CD8-positive, alpha-beta memory T cell (primary cell): ENCODE results near the gene SAXO1. TPM values are rescaled to one million over a fixed set of nuclear protein-coding genes. Genes with fewer than 3 reads are reported as not detected.

Experiments used
- CTCF ChIA-PET: fragments of 350-600 bp; sonication (Branson Sonifier 250); formaldehyde crosslinking; loops from one replicate; lab custom pipeline; 2021; ENCODE audit warnings: antibody characterized with exemption; lab: Charles Lee
- POLR2A ChIA-PET: fragments of 350-600 bp; sonication (Branson Sonifier 250); formaldehyde crosslinking; loops from one replicate; lab custom pipeline; 2021; ENCODE audit warnings: antibody characterized with exemption; lab: Charles Lee
- DNase-seq, 5 donors: peaks; one replicate each; pipeline versions ENCODE4 v3.0.0 to v3.0.0-alpha.2; 2020 to 2022; ENCODE audit warnings: mixed read lengths in 1 of 5
- H3K27ac ChIP-seq: one replicate; pipeline ENCODE4 v1.7.0; 2013; ENCODE audit warnings: low read depth, mild to moderate bottlenecking, low read length, moderate library complexity
- H3K27me3 ChIP-seq: 2 replicates; pipeline ENCODE4 v1.7.0; 2013; ENCODE audit warnings: low read length, mild to moderate bottlenecking; ENCODE audit not compliant: insufficient read depth, poor library complexity, severe bottlenecking
- H3K36me3 ChIP-seq: 2 replicates; pipeline ENCODE4 v1.7.0; 2013; ENCODE audit warnings: mild to moderate bottlenecking, low read length, moderate library complexity; ENCODE audit not compliant: insufficient read depth
- H3K4me1 ChIP-seq: 2 replicates; pipeline ENCODE4 v1.7.0; 2013; ENCODE audit warnings: mild to moderate bottlenecking, low read length, moderate library complexity; ENCODE audit not compliant: insufficient read depth
- H3K4me3 ChIP-seq: 2 replicates; pipeline ENCODE4 v1.7.0; 2013; ENCODE audit warnings: mild to moderate bottlenecking, low read length
- H3K9me3 ChIP-seq: 2 replicates; pipeline ENCODE4 v1.7.0; 2013; ENCODE audit warnings: mild to moderate bottlenecking, low read length
- H3K27ac Mint-ChIP-seq, 8 donors: one replicate each; pipeline ENCODE4 v1.8.0; 2020 to 2021; ENCODE audit warnings: mixed read lengths in 8 of 8, mild to moderate bottlenecking in 6 of 8, inconsistent platforms in 3 of 8, moderate library complexity in 3 of 8
- H3K27me3 Mint-ChIP-seq, 2 donors: one replicate each; pipeline ENCODE4 v1.8.0; 2020 to 2021; ENCODE audit warnings: mixed read lengths in 2 of 2, mild to moderate bottlenecking in 1 of 2, moderate library complexity in 1 of 2
- H3K36me3 Mint-ChIP-seq, 3 donors: one replicate each; pipeline ENCODE4 v1.8.0; 2020 to 2021; ENCODE audit warnings: mixed read lengths in 3 of 3, inconsistent platforms in 1 of 3, mild to moderate bottlenecking in 1 of 3
- H3K4me1 Mint-ChIP-seq, 3 donors: one replicate each; pipeline ENCODE4 v1.8.0; 2020 to 2021; ENCODE audit warnings: mixed read lengths in 3 of 3, inconsistent platforms in 1 of 3, mild to moderate bottlenecking in 1 of 3
- H3K4me3 Mint-ChIP-seq, 7 donors: one replicate each; pipeline ENCODE4 v1.8.0; 2020 to 2021; ENCODE audit warnings: mixed read lengths in 7 of 7, mild to moderate bottlenecking in 6 of 7, moderate library complexity in 4 of 7, inconsistent platforms in 2 of 7
- H3K9me3 Mint-ChIP-seq, 5 donors: one replicate each; pipeline ENCODE4 v1.8.0; 2020 to 2022; ENCODE audit warnings: mixed read lengths in 5 of 5, mild to moderate bottlenecking in 3 of 5, moderate library complexity in 2 of 5, inconsistent platforms in 1 of 5
- polyA plus RNA-seq: library from polyadenylated mRNA; unstranded; fragments of 300-500 nt; fragmentation: Illumina TruSeq; gene quantifications from one replicate; pipeline ENCODE4 v1.2.3, GENCODE V29; 2021
- total RNA-seq, 2 experiments: library from RNA; stranded (reverse); gene quantifications; one replicate each; pipeline ENCODE4 v1.2.3, GENCODE V29; 2021

SAXO1 gene
- total and polyA plus RNA-seq, 3 experiments from 2014 or later, result not detected

GRCh38 chr9:19048966-19049916, 16.2 kb upstream of the SAXO1 start, which contains the start of gene RRAGA:
Gene RRAGA, plus strand, starts transcription at chr9:19049427. Its CDS starts 233 bp downstream, at chr9:19049660.
- Histone ChIP-seq H3K36me3 (no peaks in the 10 kb centered on the region), H3K4me1 (peaks cover 38% of the 10 kb centered on the region), H3K27me3 (no peaks in the 10 kb centered on the region), H3K27ac (peak within 1 kb of the TSS; percentile 92), H3K9me3 (no peaks in the 10 kb centered on the region), H3K4me3 (peak within 1 kb of the TSS; percentile 87)
- Mint-ChIP-seq H3K4me3 (peak within 1 kb of the TSS; percentile 96 to 98 (median 97)), H3K4me1 (peaks cover 43 to 61% (median 51%) of the 10 kb centered on the region in 3 donors), H3K27ac (peak within 1 kb of the TSS; percentile 91 to 99 (median 99)), H3K36me3 (peaks cover under 1 to 19% (median 3%) of the 10 kb centered on the region in 3 donors), H3K27me3 (no peaks in the 10 kb centered on the region), H3K9me3 (no peaks in the 10 kb centered on the region)
- ChIA-PET POLR2A (interaction anchor here (0.5 to 1.3 kb wide), 10 partner anchors 53 to 393 kb away, joined by 3 to 9 read pairs (median 4); partner anchors contain the start of genes DENND4C and RPS6), CTCF (interaction anchor here (0.7 to 1.8 kb wide), 16 partner anchors 11 to 416 kb away, joined by 3 to 20 read pairs (median 4); partner anchors contain the start of gene SAXO1)
- peak; percentile 93 to 95 (median 94) for DNase-seq

- Histone ChIP-seq H3K27ac (no peak overlapping the region), H3K9me3 (no peaks in the 10 kb centered on the region), H3K4me1 (no peaks in the 10 kb centered on the region), H3K27me3 (no peaks in the 10 kb centered on the region), H3K36me3 (no peaks in the 10 kb centered on the region), H3K4me3 (no peak overlapping the region)
- Mint-ChIP-seq H3K9me3 (no peaks in the 10 kb centered on the region), H3K27ac (peak overlapping the region in 1 of 8 donors; percentile 41), H3K36me3 (peaks cover 0 to 3% (median 3%) of the 10 kb centered on the region in 3 donors), H3K27me3 (peaks cover 0 to 6% of the 10 kb centered on the region in 2 donors), H3K4me1 (no peaks in the 10 kb centered on the region), H3K4me3 (no peak overlapping the region)
- ChIA-PET POLR2A (no interaction called here), CTCF (interaction anchor here (0.7 to 1.1 kb wide), 2 partner anchors 12 to 181 kb away, joined by 3 read pairs; partner anchors contain the start of gene RRAGA)
- no peak for DNase-seq
Measured at GRCh38 chr9:19036611-19037010, 3.6 kb upstream of the SAXO1 start.

GRCh38 chr9:19032406-19032805, 603 bp downstream of the SAXO1 start:
- Histone ChIP-seq H3K4me3 (no peak overlapping the region), H3K27ac (no peak overlapping the region), H3K36me3 (no peaks in the 10 kb centered on the region), H3K9me3 (no peaks in the 10 kb centered on the region), H3K4me1 (no peaks in the 10 kb centered on the region), H3K27me3 (peaks cover 6% of the 10 kb centered on the region)
- no peak overlapping the region for H3K4me3 Mint-ChIP-seq
- POLR2A ChIA-PET, result no interaction called here
- peaks cover 4 to 19% of the 10 kb centered on the region in 2 donors for H3K27me3 Mint-ChIP-seq
- H3K4me1 Mint-ChIP-seq, result peaks cover 0 to 4% (median 1%) of the 10 kb centered on the region in 3 donors
- DNase-seq, result no peak
- H3K9me3 Mint-ChIP-seq, result peaks cover 0 to 2% (median 0%) of the 10 kb centered on the region in 5 donors
- H3K36me3 Mint-ChIP-seq, result peaks cover 0 to 3% (median 0%) of the 10 kb centered on the region in 3 donors
- H3K27ac Mint-ChIP-seq, result no peak overlapping the region
- CTCF ChIA-PET, result no interaction called here

- no peak overlapping the region for H3K4me3 ChIP-seq
- peaks cover 0 to 4% (median 1%) of the 10 kb centered on the region in 3 donors for H3K4me1 Mint-ChIP-seq
- H3K36me3 Mint-ChIP-seq, result no peaks in the 10 kb centered on the region
- H3K9me3 ChIP-seq, result no peaks in the 10 kb centered on the region
- ChIA-PET POLR2A (no interaction called here), CTCF (no interaction called here)
- no peak overlapping the region for H3K27ac ChIP-seq
- H3K4me1 ChIP-seq, result no peaks in the 10 kb centered on the region
- peaks cover 4 to 30% of the 10 kb centered on the region in 2 donors for H3K27me3 Mint-ChIP-seq
- H3K4me3 Mint-ChIP-seq, result no peak overlapping the region
- H3K9me3 Mint-ChIP-seq, result peaks cover 0 to 2% (median 0%) of the 10 kb centered on the region in 5 donors
- H3K36me3 ChIP-seq, result no peaks in the 10 kb centered on the region
- H3K27ac Mint-ChIP-seq, result peak overlapping the region in 1 of 8 donors; percentile 26
- peaks cover 6% of the 10 kb centered on the region for H3K27me3 ChIP-seq
- DNase-seq, result no peak
Measured at GRCh38 chr9:19030899-19031298, 2.1 kb downstream of the SAXO1 start.

GRCh38 chr9:19028835-19029451, 4.1 kb downstream of the SAXO1 start:
- CTCF ChIA-PET, result interaction anchor here (0.9 to 2.5 kb wide), 7 partner anchors 10 to 774 kb away, joined by 3 to 10 read pairs (median 5); partner anchors contain the start of gene RRAGA

GRCh38 chr9:19027825-19028224, 5.2 kb downstream of the SAXO1 start:
- Histone ChIP-seq H3K9me3 (no peaks in the 10 kb centered on the region), H3K4me1 (no peaks in the 10 kb centered on the region), H3K36me3 (no peaks in the 10 kb centered on the region), H3K27me3 (peaks cover 6% of the 10 kb centered on the region), H3K27ac (no peak overlapping the region), H3K4me3 (no peak overlapping the region)
- no peak overlapping the region for H3K4me3 Mint-ChIP-seq
- H3K27me3 Mint-ChIP-seq, result peaks cover 6 to 31% of the 10 kb centered on the region in 2 donors
- no peaks in the 10 kb centered on the region for H3K36me3 Mint-ChIP-seq
- H3K4me1 Mint-ChIP-seq, result peaks cover 0 to 4% (median 1%) of the 10 kb centered on the region in 3 donors
- peaks cover 0 to 2% (median 0%) of the 10 kb centered on the region in 5 donors for H3K9me3 Mint-ChIP-seq
- no peak for DNase-seq
- H3K27ac Mint-ChIP-seq, result no peak overlapping the region
- ChIA-PET POLR2A (no interaction called here), CTCF (interaction anchor here (1.2 to 2.5 kb wide), 4 partner anchors 9 to 437 kb away, joined by 4 to 8 read pairs (median 4); no protein-coding TSS in a partner anchor)

More at GRCh38 chr9:19028835-19029451, 4.1 kb downstream of the SAXO1 start:
- peaks cover 4 to 26% of the 10 kb centered on the region in 2 donors for H3K27me3 Mint-ChIP-seq
- Histone ChIP-seq H3K27ac (no peak overlapping the region), H3K4me1 (no peaks in the 10 kb centered on the region), H3K4me3 (no peak overlapping the region), H3K9me3 (no peaks in the 10 kb centered on the region), H3K27me3 (peaks cover 6% of the 10 kb centered on the region), H3K36me3 (no peaks in the 10 kb centered on the region)
- no peak overlapping the region for H3K4me3 Mint-ChIP-seq
- POLR2A ChIA-PET, result no interaction called here
- H3K36me3 Mint-ChIP-seq, result no peaks in the 10 kb centered on the region
- no peak overlapping the region for H3K27ac Mint-ChIP-seq
- H3K9me3 Mint-ChIP-seq, result peaks cover 0 to 2% (median 0%) of the 10 kb centered on the region in 5 donors
- H3K4me1 Mint-ChIP-seq, result peaks cover 0 to 4% (median 1%) of the 10 kb centered on the region in 3 donors
- peak in 1 of 5 donors; percentile 18 for DNase-seq

GRCh38 chr9:19026375-19026774, 6.6 kb downstream of the SAXO1 start:
- ChIA-PET CTCF (no interaction called here), POLR2A (interaction anchor here (0.6 kb wide), 1 partner anchor 552 kb away, joined by 3 read pairs; no protein-coding TSS in a partner anchor)
- Histone ChIP-seq H3K36me3 (no peaks in the 10 kb centered on the region), H3K27me3 (peaks cover 6% of the 10 kb centered on the region), H3K4me3 (no peak overlapping the region), H3K4me1 (no peaks in the 10 kb centered on the region), H3K9me3 (no peaks in the 10 kb centered on the region), H3K27ac (no peak overlapping the region)
- Mint-ChIP-seq H3K4me1 (peaks cover 0 to 4% (median 1%) of the 10 kb centered on the region in 3 donors), H3K4me3 (no peak overlapping the region), H3K27me3 (peaks cover 6 to 28% of the 10 kb centered on the region in 2 donors), H3K27ac (no peak overlapping the region), H3K36me3 (no peaks in the 10 kb centered on the region), H3K9me3 (peaks cover 0 to 4% (median 0%) of the 10 kb centered on the region in 5 donors)
- no peak for DNase-seq
